GM19193 (cell line): ENCODE measurements around the gene EYS.

Experiments
- POLR2A ChIP-seq: IDR thresholded peaks from 4 replicates; pipeline ENCODE4 v1.6.1; 2011; ENCODE audit not compliant: insufficient read depth, insufficient read length; ENCODE audit errors: extremely low read depth

EYS gene

DNA sequence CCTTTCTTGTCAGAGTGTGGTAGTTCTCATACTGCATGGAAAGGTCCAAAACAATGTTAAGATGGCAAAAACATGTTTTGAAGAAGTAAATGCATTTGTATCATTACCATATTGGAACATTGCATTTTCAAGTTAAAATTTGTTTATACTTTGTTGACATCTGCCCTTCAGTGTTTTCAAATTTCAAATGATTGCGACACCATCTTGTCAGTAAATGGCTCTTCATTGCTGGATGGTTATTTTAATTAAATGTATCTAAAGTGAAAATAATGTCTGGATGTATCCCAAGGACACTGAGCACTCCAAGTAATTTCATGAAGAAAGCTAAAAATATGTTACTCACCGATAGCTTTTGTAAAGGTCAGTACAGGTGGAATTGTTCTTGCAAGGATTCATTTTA, 761.6 kb downstream of the EYS start:
- TF ChIP-seq POLR2A: no peak

DNA sequence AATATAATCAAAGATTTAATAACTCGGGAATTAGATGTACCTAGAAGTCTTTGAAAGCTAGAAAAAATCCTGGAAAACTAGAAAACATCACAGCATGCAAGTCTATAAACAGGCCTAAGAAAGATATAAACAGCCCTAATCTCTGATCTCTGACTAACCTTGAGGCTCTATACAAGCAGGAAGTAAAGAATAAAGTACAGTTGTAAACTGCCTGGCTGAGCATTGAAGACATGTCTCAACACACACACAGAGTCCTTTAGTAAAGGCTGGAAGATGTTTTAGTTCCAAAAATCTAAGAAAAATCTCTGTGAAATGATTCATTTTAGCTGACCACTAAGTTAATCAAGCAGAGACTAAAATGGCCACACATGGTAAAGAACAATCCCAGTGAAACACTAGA, 774.5 kb downstream of the EYS start:
- TF ChIP-seq POLR2A: no peak

DNA sequence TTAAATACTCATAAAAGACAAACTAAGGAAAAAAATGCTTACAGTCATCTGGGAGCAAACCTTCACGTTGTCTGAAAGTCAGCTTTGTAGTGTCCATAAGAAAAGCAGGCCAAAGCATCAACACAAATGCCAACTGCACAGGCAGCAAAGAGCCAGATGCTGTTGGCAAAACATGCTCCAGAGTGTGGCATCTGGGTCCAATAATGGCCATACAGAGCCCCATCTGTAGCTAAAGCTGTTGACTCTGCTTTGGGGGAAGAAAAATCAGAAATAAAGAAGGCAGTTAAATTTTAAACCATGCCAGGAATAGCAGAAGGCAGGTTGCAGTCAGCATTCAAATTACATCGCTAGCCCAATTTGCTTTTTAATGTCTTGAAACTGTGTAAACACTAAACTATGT, 776.3 kb downstream of the EYS start:
- TF ChIP-seq POLR2A: no peak

DNA sequence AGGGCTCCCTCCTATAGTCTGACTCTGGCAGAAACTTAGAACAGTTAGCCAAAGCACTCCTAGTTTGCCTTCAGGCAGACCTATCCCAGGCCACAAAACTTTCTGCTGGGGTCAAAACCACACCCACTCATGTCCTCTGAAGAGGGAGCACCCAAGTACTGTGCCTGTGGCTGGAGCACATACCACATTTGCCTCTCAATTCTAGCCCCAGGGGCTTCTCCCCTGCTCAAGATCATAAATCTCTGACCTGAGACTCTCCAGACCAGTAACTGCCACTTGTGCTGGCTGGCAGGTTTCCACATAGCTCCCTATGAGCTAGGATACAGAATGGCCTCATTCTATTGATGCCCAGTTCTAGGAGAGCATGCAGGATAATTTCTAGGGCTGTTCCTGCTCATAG, 781.0 kb downstream of the EYS start:
- TF ChIP-seq POLR2A: no peak

DNA sequence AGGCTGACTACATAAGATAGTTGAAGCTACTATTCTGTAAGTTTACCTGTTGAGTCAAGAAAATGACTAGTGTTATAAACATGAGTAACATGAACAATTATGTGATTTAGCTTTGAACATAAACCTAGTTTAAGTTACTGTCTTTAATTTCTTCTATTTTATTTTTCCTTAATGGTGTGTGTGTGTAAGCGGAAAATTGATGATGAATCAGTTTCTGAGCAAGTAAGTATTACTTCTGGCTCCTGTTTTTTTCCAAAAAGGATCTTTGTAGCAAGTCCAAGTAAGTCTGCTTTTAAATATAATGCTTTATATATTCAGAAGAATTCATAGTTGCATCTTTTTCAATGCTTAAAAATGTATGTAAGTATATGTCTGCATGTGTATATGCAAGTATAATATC, 786.8 kb downstream of the EYS start:
- no peak for TF ChIP-seq POLR2A

DNA sequence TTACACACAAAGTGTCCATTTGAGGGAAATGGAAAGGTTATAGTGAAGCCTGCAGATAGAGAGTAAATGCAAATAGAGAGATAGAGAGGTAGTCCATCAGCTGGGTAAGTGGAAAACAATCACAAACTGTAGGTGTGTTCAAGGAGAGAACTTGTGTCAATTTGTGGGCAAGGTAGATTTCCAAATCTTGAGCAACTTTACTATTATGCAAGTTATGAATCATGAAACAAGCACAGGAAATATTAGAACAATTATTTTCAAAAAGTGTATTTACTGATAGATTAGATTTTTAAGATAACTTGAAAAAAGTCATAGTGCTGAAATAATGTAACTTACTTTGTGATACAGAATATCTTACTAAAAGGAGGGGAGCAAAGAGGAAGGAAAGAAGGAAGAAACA, 792.9 kb downstream of the EYS start:
- no peak for TF ChIP-seq POLR2A

DNA sequence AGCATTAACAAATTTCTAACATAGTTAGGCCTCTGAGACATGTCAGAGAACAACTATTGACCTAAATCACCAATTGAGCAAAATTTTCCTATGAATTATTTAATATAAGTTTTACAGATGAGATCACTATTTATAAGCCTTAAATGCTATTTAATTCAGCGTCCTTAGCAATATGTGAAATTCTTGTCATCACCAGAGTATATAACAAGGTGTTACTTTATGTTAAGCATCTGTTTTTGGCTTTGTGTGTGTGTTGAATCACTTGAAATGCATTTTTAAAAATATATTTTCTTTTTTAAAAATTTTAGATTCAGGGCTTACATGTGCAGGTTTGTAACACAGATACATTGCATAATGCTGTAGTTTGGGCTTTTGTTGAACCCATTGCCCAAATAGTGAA, 794.1 kb downstream of the EYS start:
- no peak for TF ChIP-seq POLR2A

DNA sequence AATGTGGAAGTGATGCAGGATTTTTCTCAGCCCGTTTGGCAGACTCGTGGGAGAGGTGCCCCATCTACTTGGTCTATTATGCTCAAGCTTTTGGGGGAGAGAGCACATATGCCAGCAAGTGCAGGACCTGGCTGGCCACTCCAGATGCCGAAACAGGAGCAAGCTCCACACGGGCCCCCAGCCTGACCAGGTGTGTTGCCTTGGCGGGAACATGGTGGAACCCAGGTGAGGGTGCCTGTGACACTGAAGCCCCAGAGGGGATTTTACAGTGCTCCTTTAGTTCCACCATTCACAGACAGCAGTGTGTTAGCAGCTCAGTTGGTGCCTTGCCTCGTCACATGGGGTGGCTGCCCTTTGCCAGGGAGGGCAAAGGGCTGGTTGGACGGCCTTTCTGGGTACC, 798.9 kb downstream of the EYS start:
- TF ChIP-seq POLR2A: no peak

DNA sequence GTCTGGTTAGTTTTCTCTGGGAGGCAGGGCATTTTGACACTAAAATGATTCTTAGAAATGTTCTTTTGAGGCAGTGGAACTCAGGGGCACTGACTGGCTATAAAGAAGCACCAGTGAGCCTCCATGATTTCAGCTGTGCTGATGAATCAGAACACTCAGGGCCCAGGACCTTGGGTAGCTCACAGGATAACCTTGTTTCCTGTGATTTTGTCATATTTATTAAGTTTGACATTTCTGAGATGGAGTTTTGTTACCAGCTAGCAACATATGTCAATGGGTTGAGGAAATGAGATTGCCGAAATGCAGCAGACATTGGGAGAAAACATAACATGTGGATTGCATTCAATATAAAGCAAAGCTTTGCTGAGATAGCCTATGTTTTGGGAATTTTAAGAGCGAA, 802.4 kb downstream of the EYS start:
- no peak for TF ChIP-seq POLR2A

DNA sequence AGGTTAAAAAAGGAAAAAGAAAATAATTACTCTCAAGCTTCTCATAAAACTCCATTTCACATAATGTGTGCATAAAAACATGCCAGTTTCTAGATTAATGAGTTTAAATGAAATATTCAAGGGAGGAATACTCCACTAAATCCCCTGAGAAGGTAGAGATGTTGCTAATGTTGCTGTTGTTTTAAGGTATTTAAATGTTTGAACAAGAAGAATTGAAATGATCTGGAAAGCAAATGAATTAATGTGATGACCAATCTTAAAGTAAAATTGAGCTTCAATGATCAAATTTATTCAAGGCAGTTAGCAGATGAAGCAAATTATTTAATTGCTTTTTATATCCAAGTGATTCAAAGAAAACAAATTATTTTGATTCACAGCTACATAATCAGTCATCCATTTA, 804.4 kb downstream of the EYS start:
- TF ChIP-seq POLR2A: no peak

DNA sequence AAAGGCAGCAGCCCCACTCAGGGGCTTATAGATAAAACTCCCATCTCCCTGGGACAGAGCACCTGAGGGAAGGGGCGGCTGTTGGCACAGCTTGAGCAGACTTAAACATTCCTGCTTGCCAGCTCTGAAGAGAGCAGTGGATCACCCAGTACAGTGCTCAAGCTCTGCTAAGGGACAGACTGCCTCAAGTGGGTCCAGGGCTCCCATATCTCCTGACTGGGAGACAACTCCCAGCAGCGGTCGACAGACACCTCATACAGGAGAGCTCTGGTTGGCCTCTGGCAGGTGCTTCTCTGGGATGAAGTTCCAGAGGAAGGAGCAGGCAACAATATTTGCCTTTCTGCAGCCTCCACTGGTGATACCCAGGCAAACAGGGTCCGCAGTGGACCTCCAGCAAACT, 810.1 kb downstream of the EYS start:
- no peak for TF ChIP-seq POLR2A

DNA sequence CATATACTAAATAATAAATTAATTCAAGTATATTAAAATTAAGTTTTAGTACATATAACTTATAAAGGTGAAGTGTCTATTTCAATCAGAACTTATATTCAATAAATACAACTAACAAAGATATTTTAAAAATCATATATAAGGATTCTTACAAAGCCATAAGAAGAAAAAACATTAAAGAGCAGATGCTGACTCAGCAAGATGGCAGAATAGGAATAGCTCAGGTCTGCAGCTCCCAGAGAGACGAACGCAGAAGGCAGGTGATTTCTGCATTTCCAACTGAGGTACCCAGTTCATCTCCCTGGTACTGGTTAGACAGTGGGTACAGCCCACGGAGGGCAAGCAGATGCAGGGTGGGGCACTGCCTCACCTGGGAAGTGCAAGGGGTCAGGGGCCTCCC, 811.1 kb downstream of the EYS start:
- TF ChIP-seq POLR2A: no peak

DNA sequence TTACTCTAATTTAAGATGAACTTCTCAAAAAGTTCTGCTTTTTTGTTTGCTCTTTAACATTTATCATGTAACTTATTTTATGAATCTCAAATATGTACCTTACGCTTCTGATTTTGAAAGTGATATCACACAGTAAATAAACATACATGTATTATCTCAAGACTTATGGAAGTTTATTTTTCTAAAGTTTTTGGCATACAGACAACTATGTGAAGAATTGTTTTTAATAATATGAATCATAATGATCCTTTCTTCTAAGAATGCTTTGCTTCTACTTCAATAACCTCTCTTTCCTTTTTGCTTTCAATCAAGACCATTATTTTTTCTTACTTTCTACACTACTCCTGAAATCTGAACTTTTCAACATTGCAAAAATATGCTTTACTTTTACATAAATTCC, 816.4 kb downstream of the EYS start:
- no peak for TF ChIP-seq POLR2A

DNA sequence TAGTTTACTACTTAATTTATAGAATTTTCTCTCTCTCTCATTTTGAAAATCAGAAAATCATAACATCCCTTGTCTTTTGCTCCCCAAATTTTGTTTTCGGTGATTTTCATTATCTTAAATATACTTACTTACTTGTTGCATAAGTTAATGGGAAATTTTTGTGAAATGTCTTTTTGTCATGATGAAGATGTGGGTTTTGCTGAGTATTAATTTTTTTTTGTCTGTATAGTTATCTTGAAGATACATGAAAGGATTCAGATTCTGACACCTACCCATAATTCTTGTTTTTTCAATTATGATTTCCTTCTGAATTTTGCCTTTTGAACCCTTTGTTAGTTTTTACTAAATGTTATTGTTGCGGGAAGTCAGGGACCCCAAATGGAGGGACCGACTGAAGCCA, 817.9 kb downstream of the EYS start:
- no peak for TF ChIP-seq POLR2A

DNA sequence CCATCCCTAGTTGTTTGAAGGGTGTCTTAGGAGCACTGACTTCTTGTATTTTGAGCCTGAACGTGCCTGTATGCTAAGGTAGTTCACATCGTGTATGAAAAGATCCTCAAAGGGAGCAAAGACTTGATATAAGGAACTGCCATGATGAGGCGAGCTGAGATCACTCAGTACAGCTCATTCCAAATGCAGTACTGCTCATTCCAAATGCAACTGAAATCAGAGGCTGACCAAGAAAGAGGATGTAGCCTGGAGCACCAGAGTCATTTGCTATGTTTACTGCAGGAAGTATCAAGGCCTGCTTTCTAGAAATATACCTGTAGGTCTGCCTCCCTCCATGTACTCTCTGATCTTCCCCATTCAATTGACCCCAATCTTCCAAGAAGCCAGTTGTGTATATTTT, 832.2 kb downstream of the EYS start:
- no peak for TF ChIP-seq POLR2A

DNA sequence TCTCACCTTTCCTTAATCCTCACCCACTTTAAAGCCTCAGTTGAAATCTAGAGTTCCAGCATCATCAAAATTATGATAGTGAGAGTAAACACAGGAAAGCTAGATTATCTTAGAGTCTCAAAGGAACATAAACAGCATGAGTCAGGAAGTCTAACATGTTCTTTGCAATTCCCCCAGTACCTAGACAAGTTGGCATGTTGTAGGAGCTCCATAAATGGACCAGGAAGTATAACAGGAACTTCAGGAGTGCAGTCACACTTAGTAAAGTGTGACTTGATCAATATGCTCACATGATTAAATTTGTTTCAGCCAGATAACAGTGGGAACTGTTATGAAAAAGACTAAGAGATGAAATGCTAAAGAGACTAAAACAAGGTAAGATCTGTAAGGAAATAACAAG, 834.4 kb downstream of the EYS start:
- TF ChIP-seq POLR2A: no peak

DNA sequence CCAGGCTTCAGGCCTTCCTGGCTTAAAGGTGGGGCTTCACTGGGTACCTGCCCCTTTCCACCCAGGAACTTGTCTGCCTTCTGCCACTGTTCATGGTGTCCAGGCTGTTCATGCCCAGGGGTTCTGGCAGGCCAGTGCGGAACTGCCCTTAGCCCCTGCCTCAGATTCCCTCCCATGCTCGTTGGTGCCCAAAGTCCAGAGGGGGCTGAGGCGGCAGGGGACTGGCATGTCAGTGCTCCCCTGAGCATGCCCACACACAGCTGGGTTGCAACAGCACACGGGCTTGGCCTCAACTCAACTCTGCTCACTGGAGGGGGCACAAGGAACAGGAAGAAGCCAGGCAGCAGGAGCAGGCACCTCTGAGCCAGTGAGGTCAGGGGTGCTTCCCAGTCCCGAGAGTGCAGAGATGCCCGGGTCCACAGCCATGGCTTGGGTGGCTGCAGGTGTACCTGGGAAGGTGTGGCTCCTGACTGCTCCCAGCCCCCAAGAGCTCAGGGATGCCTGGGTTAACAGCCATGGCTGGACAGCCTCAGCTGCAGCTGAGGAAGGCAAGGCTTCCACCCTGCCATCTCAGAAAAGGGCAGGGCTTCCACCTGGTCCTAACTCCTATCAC, 845.9 kb downstream of the EYS start:
- TF ChIP-seq POLR2A: no peak

DNA sequence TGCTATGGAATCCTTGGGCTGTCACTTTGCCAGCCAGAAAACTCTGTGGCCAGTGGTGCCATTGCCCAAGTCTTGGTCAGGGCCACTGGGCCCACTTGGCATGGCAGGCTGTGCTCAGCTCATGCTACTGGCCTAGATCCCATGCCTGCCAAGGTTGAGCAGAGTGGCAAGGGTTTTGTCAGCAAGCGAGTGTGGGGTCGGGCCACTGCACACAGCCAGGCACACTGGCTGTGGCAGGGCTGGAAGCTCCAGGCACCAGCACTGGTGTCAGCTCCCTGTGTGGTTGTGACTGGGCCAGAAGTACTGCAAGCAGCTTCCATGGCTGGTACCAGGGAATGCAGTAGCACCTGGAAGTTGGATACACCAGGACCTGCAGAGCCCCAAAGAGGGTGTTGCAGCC, 846.8 kb downstream of the EYS start:
- no peak for TF ChIP-seq POLR2A

DNA sequence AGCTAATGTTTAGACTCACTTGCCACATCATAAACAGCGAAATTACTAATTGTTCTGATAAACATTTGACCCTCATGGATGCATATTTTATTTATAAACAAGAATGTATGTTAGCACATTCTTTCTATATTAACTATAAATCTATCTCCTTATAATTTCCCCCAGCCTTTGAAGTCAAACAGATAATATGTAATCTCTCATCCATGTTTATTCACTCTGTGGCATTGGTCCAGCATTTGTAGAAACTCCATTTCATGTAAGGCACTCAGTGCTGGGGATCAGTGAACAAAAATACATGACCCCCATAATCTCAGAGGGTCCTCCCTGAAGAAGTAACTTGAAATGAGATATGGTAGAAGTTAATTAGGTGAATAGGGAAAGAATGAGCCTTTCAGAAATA, 856.9 kb downstream of the EYS start:
- TF ChIP-seq POLR2A: no peak

DNA sequence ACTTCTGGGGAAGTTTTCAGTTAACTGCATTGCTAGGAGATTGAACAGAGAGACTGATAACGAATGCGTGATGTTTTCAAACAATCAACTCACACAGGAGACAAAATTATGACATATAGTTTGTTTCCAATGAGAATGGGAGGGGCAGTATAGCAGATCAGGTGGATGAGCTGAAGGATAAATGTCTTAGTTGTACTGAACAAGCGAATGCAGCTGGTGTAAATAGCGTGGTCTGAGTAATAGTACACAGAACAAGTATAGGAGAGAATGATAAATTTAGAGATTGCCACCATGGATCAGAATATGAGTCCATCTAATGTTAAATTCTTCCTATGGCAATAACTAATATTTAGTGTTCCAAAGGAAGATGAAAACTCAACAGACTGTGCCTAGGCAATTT, 858.6 kb downstream of the EYS start:
- no peak for TF ChIP-seq POLR2A
